Stimulated activated CD4-positive, alpha-beta T cell treated with anti-CD3 and anti-CD28 coated beads, Interleukin-4, amount 100 ng/mL, for 1 hour (primary cell): Measurements from ENCODE around the gene GNB1L.

Experiments
- DNase-seq: peaks from one replicate; pipeline ENCODE4 v3.0.0-alpha.2; 2020

GNB1L gene

GRCh38 chr22:19859861-19860510, 5.3 kb upstream of the GNB1L start:
- DNase-seq = no peak

DNA sequence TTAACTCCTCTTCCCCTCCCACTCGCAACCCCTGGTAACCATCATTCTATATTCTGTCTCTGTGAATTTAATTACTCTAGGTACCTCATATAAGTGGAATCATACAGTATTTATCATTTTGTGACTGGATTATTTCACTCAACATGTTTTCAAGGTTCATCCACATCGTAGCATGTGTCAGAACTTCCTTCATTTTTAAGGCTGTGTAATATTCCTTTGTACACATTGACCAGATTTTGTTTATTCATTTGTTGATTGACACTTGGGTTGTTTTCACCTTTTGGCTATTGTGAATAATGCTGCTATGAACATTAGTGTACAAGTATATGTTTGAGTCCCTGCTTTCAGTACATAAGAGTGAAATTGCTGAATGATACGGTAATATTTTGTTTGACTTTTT, 2.7 kb upstream of the GNB1L start:
- no peak for DNase-seq

DNA sequence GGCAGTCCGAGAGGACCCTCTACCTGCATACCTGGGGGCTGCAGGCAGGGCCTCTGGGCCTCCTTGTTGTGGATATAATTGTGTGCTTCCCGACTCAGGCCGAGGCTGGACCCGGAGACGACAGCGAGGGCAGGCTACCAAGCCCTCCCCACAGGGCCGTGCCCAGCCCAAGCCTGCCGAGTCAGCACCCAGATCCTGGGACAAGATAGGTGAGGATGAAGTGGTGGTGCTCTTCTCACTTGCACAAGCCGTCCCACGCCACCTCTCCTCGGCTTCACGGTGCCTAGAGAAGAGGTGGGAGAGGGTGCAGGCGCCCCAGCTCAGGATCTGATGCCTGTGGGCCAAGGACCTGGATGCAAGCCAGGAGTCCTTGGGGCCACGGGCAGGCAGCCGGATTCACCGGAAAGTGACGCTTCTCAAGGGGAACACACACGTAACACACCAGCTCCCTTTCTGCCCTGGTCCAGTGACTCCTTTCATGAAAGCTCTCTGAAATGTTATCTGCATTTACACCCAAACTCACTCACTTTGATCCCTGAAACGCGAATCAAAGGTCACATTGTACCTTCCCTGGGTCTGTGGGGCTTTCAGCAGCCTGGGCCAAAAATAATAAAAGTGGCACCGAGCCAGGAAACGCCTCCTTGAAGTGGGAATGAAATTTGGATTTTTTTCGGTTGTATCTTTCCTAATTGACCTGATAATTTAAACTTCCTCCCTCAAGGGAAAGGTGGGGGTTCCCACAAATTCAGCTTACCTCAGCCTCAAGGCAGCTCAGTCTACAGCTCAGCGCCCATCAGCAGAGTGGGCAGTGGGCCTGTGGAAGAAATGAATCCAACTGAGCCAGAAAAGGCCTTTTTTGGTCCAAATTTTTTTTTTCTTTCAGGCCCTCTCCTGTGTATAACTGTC, 1.1 kb upstream of the GNB1L start:
- DNase-seq = peak; percentile 57

DNA sequence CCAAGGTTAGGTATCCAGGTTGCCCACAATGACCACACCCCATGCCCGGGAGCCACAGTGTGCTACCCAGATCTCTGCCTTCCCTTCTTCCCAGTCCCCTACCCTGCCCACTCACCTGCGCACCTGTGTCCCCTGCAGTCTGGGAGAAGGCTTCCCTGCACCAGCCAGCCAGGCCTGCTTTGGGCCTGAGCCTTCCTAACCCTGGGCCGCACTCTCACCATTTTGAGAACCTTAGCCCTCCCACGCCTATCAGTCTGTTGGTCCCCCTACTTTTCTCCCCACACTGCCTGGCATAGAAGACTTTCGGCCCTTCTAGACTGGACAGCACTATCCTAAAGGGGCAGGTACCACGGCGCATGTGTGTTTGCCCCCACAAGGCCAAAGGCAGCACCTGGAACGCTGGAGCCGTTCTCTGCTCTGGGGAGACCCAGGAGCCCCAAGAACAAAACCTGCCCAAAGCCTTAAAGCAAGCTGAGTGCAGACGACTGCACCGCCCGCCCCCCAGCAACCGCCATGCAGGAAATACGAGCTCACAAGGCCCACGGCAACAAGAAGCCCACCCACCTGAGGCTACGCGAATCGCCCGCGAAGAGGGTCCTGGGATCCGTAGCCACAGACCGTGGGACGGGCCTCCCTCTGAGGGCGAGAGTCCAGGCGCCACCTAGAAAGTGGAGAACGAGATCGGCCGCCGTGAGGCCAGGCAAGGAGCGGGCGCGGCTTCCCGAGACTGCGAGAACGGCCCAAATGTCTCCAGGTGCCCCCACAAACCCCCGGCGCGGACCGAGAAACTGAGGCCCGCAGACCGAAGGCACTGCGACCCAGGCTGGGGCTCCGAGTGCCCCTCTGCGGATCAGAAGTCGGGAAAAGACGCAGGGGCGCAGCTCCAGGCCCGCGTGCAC, 546 bp downstream of the GNB1L start:
- DNase-seq = peak; percentile 27

- no peak for DNase-seq
These were observed 1.4 kb downstream of the GNB1L start for GRCh38 chr22:19853058-19853878.

DNA sequence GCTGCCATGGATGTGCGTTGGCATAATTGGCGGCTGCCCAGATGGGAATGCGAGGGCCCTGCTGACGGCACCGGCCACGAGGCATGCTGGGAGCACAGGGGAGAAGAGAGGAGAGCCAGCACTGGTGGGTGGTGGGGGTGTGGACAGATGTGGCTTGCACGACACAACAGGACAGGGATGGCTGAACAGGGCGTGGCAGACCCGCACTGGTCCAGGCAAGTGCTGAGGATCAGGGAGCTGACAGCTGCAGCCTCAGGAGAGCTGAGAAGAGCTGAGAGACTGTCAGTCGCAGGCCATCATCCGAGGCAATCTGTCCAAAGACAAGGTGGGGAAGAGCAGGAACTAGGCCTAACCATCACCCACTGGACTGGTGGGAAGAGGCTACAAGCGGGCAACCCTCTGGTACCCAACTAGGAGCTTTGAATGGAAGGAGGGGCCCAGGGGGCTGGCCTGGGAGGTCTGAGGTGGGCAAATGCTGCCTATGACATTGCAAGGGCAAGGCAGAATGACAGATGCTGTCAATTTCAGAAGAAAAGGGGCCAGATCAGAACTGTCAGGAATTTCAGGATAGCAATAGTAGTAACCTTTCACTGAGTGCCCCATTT, 2.4 kb downstream of the GNB1L start:
- no peak for DNase-seq

- no peak for DNase-seq
These were observed 3.1 kb downstream of the GNB1L start for GRCh38 chr22:19851291-19852176.

GRCh38 chr22:19850763-19851109, 3.9 kb downstream of the GNB1L start:
- no peak for DNase-seq

- DNase-seq = no peak
These were observed 4.6 kb downstream of the GNB1L start for GRCh38 chr22:19849835-19850762.

GRCh38 chr22:19848298-19849224, 6.1 kb downstream of the GNB1L start:
- no peak for DNase-seq

DNA sequence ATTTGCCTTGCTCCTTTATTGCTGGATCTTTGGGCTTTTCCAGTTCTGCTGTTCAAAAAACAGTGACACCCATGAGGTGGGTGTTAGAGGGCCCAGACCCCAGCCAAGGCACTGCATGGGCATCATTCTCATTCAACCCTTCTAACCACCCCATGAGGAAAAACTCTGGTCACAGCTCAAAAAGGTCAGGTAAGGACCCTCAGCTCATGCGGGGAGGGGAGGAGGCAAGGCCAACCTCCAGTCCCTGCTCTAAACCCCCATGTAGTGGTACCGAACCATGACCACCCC, 7.4 kb downstream of the GNB1L start:
- DNase-seq = no peak

DNA sequence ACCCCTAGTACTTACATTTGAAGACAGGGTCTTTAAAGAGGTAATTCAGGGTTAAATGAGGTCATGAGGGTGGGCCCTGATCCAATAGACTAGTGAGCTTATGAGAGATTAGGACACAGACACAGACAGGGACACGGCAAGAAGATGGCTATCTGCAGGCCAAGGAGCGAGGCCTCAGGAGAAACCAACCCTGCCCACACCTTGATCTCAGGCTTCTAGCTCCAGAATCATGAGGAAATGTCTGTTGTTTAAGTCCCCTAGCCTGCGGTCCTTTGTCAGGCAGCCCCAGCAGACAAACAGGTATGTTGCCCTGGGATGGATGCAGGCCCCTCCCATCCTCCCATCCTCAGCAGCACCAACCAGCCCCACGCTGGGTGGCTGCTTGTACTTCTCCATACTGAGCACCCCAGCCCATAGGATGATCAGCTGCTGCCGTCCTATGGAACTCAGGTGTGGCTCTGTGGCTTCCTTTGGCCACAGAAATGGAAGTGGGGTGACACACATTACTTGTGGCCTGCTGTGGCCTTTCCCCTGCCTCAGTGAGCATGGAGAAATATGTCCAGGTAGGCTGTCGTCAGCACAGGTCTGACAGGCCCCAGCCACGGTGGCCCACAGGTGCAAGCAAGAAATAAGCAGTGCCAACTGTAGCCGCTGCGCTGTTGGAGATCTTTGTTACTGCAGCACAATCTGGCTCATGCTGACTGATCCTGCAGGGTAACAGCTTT, 7.9 kb downstream of the GNB1L start:
- no peak for DNase-seq

- DNase-seq = no peak
These were observed 9.5 kb downstream of the GNB1L start for GRCh38 chr22:19845054-19845722.

DNA sequence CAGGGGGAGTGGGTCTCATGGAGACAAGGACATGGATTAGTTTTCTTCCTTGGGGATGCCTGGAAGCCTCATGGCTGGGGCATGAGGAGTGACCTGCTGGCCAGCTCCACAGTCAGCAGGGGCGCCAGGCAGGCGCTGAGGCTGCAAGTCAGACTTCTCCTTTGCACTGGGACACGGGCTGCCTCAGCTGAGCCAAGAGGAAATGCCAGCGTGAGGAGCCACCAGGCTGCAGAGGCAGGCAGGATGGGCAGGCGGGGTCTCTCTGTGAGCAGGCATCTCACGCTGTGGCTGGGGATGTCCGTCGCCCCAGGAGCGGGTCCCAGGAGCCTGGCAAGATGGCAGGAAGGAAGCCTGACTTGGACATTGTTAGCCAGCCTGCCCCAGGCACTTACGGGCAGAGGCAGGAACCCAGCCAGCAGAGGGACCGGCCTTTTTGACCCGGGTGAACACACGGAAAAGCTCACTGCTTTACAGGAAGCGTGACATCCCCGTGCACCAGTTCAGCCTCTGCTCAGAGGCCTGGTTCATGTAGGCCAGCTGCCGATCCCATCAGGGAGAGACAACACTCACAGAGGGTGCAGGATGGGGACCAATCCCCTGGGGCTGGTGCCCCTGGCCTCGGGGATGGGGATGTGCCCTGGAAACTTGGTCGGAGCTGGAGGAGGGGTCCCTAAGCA, 10.2 kb downstream of the GNB1L start:
- DNase-seq = no peak

DNA sequence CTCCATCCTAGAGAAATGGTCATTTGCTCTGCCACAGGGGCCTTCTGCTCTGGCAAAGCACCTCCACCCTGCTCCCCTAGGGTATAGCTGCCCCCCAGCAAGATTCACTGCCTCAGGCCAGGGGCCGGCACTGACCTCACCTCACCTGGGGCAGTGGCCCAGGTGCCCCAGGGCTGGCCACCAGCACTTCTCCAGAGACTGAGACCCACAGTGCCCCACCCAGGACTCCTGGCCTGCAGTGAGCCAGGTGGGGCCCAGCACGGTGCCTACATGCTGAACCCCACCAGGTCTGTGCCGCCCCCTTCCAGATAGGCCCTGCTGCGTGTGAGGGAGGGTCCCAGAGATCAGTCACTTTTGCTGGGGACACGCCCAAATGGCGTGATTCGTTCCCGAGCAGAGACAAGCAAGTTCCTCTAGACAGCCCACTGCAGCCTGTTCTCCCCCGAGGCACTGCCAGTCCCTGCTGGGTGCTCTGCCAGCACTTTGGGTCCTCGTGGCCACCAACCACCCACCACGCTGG, 10.8 kb downstream of the GNB1L start:
- DNase-seq = no peak

DNA sequence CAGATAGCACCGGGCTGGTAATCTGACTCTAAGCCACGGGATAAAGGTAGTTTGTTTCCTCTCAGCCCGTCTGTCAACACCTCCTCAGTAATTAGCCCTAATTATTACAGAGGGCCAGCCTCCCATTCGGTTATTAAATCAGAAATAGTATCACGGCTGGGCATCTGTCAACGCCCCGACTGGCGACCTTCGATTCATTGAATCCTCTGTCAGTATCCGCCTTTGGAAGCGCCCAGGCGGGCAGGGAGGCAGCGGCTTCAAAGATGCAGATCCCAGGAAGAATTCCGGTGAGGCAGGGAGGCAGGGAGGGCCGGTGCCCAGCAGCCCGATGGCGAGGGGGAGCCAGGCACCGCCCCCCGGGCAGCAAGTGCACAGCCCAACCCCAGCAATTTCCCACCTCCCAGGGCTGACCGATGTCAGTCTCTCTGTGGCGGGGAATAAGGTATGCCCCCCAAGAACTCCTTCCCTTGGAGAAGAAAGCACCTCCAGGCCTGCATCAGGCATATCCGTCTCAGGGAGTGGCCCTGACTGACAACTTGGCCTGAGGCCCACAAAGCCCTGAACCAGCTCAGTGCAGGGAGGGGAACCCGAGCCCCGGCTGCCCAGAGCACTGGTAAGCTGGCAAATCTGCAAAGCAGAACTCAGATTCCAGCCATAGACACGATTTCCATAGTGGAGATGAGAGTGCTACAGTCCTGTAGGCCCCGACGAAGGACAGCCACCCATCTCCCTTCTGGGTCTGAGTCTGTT, 11.4 kb downstream of the GNB1L start:
- no peak for DNase-seq
